GM19238 (cell line): ENCODE results near the gene CRYGB.
"Not testable (repeated sequence)": the region's sequence is repeated elsewhere in the genome, so short reads cannot be mapped to it uniquely, and the experiment has no call there.

Experiments
- DNase-seq: peaks from one replicate; pipeline ENCODE4 v3.0.0; 2011; ENCODE audit warnings: low spot score; ENCODE audit not compliant: insufficient read length

Gene CRYGB

DNA sequence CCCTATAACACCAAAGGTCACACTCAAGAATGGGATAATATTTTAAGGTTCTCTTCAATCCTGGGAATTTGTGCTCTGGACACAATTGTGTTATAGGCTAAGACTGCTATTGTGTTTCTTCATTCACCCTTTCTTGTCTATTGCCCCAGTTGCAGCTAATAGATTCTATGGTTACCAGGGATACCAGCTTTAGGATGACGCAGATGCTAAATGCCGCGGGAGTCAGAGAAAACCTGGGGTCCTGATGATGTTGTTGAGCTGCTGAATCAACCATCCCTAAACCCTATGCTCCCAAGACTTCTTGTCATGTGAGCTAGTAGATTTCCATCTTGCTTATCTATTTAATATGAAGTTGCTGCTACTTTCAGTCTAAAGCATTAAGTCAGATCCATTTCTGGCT lies 27.0 kb downstream of the CRYGB start:
- DNase-seq: no peak

DNA sequence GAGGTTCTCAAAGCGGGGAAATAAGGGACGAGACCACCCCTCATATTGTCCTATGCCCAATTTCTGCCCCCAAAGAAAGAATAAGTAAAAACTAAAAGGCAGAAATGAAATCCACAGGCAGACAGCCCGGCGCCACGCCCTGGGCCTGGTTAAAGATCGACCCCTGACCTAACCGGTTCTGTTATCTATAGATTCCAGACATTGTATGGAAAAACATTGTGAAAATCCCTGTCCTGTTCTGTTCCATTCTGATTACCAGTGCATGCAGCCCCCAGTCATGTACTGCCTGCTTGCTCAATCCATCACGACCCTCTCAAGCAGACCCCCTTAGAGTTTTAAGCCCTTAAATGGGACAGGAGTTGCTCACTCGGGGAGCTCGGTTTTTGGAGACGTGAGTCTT lies 28.6 kb downstream of the CRYGB start:
- DNase-seq: not testable (repeated sequence)

DNA sequence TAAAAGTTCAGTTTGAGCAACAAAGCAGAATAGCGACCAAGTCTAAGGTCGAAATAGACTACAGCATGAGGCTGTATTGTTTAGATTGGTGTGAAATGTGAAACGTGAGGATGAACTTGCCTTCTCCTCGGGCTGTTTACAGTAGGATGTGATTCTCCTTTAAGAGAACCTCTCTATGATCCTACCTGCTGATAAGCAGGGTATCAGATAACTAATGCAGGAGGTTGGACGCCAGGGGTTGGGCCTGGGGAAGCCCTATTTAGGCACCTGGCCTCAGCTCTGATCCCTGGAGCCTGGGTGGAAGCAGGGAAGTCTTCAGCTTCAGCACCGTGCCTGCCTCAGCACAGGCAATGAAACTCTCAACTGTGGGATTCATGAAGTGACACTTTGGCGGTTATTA lies 33.0 kb downstream of the CRYGB start:
- DNase-seq: no peak

DNA sequence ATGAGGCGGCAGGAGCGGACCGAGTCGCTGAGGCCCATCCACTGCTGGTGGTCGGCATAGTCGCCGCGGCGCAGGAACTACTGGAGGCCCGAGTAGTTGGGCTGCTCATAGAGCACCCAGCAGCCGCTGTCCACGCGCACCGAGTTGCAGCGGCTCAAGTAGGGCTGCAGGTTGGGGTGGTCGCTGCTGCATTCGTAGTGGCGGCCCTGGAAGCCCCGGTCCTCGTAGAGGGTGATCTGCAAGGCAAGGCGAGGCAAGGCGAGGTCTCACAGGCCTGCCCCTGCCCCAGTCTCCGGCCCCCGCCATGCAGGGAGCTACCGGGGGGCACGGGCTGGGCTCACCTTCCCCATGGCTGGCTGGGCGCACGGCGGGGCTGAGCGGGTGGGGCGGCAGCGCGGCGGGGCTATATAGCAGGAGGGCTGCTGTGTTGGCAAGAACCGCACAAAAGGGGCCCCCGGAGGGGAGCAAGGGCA lies 33.6 kb downstream of the CRYGB start:
- DNase-seq: not testable (repeated sequence)

DNA sequence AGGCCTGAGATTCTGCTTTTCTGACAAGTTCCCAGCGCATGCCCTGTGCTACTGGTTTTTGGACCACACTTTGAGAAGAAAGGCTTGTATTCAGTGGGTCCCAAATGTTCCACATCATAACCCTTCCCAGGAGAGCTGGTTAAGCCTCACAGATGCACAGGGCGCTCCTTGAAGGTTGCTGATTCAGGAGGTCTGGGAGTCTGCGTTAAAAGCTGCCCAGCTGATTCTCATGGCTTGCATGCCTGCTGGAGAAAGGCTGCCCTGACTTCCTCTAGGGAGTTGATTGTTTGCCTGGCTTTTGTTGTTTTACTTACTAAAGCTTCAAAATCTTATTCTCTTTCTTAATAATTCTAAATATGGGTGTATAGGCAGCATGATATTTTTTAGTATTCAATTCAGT lies 42.3 kb downstream of the CRYGB start:
- DNase-seq: no peak

DNA sequence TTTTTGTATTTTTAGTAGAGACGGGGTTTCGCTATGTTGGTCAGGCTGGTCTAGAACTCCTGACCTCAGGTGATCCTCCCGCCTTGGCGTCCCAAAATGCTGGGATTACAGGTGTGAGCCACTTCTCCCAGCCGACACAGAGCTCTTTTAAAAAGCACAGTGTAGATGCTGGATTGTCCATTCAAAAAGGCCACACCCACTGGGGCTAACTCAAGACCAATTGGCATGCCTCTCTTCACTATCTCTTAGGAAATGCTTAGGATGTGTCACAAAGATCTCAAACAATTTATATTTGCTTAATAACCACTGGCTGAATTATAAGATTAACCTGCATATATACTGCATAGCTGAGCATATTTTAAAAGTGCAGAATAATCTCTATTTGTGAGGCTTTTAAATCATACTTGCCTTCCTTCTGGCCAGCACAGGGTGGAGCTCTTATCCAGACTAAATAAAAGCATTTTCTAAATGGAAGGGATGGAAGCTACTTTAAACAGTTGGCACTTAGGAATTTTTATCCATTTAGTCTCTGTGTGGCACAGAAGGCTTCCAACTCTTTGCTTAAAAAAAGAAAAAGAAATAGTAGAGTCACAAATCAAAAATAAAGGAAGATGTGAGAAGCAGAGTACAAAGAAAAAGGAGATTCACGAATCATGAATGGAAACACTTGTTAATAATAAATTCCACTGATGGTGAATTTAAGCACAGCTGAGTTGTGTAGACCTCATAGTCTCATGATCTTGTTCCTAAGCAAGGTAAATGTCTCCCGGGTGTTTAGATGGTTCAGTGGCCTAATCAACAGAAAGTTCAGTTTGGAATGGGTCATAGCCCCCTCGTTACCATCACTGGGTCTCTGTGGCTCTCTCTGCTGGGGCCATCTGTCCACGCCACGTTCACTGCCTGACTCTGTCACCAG lies 44.0 kb downstream of the CRYGB start:
- no peak for DNase-seq

DNA sequence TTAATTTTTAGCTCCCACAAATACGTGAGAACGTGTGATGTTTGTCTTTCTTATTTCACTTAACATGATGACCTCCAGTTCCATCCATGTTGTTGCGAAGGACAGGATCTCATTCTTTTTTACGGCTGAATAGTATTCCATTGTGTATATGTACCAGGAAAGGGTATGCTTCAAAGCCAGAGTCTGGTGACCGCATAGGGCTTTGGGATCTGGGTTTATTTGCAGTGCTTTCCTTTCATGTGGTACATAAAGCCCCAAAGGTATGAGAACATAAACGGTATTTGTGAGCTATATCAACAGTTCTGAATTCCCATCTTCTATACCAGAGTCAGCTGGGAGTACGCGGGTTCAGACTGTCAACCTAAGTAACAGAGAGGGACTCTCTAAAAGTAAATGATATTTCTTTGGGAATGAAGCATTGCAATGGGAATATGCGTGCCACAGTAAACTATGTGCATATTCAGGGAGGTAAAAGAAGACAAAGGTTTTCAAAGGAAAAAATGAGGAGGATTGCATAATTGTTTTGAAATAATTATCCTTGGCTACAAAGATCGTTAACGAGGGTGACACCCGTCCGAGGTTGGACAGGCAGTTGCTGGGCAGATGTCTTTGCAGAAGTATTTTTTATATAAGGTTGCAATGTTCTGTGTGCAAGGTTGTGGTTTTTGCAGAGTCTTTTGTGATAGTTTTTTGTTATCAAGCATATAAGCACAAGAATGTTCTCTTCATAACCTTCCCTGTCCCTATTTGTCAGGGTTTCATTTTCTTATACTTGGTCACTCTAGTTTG lies 46.1 kb downstream of the CRYGB start:
- DNase-seq: no peak

DNA sequence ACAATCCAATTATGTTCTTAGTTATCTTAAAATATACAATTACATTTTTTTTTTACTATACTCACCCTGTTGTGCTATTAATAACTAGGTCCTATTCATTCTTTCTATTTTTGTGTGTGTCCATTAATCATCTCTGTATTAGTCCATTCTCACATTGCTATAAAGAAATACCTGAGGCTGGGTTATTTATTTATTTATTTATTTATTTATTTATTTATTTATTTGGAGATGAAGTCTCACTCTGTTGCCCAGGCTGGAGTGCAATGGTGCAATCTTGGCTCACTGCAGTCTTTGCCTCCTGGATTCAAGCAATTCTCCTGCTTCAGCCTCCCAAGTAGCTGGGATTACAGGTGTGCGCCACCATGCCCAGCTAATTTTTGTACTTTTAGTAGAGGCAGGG lies 47.3 kb downstream of the CRYGB start:
- not testable (repeated sequence) for DNase-seq

DNA sequence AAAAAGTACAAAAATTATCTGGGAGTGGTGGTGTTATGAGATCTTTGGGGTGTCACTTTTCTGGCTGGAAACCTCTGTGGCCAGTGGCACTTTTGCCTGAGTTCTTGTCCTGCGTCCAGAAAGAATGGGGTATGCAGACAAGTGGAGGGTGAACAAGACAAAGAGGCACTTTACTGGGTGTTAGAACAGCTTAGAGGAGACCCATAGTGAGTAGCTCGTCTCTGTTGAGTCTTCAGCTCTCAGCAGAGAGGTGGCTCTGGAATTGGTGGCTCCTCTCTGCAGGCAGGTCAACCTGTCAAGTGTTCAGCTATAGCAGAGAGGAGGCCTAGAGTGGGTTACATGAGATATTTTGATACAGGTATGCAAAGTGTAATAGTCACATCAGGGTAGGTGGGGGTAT lies 47.7 kb downstream of the CRYGB start:
- DNase-seq: no peak

DNA sequence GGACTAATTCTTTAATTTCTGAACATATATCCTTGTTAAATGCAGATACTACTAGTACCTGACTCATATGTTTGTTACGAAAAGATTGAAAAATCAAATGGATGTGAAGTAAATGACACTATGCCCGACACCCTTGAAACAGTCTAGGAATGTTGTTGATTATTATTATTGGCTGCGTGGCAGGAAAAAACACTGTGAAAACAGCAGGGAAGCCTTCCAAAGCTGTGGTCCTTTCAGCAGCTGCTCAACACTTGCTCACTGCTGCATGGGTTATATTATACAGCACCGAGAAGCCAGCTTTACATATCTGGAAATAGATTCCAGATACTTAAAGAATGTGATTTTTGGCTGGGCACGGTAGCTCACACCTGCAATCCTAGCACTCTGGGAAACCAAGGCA lies 48.2 kb downstream of the CRYGB start:
- DNase-seq: no peak

DNA sequence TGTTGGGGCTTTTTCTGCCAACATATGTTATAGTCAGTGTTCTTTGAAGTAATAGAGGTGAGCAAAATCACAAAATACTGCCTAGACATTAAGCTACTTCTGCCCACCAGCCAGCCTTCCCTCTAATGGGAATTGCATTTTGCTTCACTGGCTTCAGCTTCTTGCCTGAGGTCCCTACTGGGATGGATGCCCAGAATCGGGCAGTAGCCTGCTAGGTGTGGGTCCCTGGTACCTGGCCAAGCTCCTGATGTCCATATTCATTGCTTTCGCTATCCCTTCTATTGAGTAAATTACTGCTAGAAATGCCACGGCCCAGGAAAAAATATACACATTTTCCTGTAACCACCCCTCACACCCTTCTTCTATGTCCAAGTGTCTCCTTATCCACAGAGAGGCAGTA lies 48.6 kb downstream of the CRYGB start:
- no peak for DNase-seq

DNA sequence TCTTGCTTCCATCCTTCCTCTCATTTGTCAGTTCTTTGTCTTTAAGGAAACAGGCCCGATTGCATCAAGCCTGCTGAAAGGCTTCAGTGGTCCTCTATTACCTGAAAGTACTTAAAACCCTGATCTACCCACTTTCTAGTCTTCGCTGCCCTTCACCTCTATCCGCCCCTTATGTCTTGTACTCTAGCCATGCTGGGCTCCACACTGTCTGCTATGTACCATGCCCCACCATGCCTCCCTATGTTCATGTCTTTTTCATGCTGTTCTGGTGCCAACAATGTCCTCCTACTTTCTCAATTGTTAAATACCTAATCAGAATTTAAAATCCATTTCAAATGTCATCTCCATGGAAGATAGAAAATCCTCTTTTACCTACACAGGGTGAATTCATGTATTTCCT lies 49.9 kb downstream of the CRYGB start:
- no peak for DNase-seq

DNA sequence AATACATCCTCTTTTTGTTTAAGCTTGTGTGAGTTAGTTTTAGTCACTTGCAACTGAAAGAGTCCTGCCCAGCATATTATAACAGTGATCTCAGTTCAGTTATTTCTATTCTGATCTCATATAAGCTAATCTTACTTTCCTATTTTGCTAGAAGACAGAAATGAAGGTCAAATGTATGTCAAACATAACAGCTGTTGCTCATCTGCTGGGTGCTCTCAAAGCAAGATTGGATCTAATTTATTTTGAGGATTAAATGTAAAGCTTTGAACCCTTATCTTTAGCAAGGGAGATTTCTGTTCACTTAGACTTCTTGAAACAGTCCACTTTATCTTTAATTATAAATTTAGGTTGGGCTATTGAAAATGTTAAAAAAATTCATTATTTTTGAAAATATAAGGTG lies 52.8 kb downstream of the CRYGB start:
- no peak for DNase-seq
